Loucy (cell line): ENCODE data around the gene LAMC3.

Experiments
- H2AFZ ChIP-seq: fragments of 200-600 bp; sonication (generic); 2 replicates; pipeline ENCODE4 v1.6.0; 2016; ENCODE audit warnings: antibody characterized with exemption, mild to moderate bottlenecking, low read length, moderate library complexity
- H3F3A ChIP-seq: fragments of 200-600 bp; 2 replicates; pipeline ENCODE4 v1.6.0; 2016; ENCODE audit warnings: antibody characterized with exemption, low read depth, mild to moderate bottlenecking
- H3K27me3 ChIP-seq: fragments of 200-600 bp; sonication (generic); 2 replicates; pipeline ENCODE4 v1.6.1; 2014; ENCODE audit warnings: low read length, mild to moderate bottlenecking; ENCODE audit not compliant: insufficient read depth, poor library complexity, severe bottlenecking
- H3K36me3 ChIP-seq: fragments of 200-600 bp; sonication (generic); 2 replicates; pipeline ENCODE4 v1.6.1; 2016; ENCODE audit warnings: low read length; ENCODE audit not compliant: insufficient read depth
- H3K4me1 ChIP-seq: fragments of 200-600 bp; sonication (generic); 2 replicates; pipeline ENCODE4 v1.5.1; 2014; ENCODE audit warnings: low read length, mild to moderate bottlenecking; ENCODE audit not compliant: insufficient read depth, poor library complexity, severe bottlenecking
- H3K4me2 ChIP-seq: fragments of 200-600 bp; sonication (generic); 2 replicates; pipeline ENCODE4 v1.6.0; 2014; ENCODE audit warnings: antibody characterized with exemption, low read length, low read depth, mild to moderate bottlenecking; ENCODE audit not compliant: poor library complexity, severe bottlenecking
- H3K4me3 ChIP-seq: fragments of 200-600 bp; sonication (generic); 2 replicates; pipeline ENCODE4 v1.5.1; 2014; ENCODE audit warnings: low read length, mild to moderate bottlenecking, mixed read lengths; ENCODE audit not compliant: poor library complexity, severe bottlenecking
- H3K79me2 ChIP-seq: fragments of 200-600 bp; sonication (generic); 2 replicates; pipeline ENCODE4 v1.6.1; 2014; ENCODE audit warnings: low read length; ENCODE audit not compliant: insufficient read depth
- H3K9ac ChIP-seq: fragments of 200-600 bp; sonication (generic); 2 replicates; pipeline ENCODE4 v1.6.0; 2014; ENCODE audit warnings: mild to moderate bottlenecking, low read depth, low read length, moderate library complexity; ENCODE audit not compliant: poor library complexity, severe bottlenecking
- H3K9me2 ChIP-seq: fragments of 200-600 bp; sonication (generic); replicated peaks from 2 replicates; pipeline ENCODE4 v1.6.1; 2016; ENCODE audit warnings: low read depth, low read length, mixed read lengths
- H3K9me3 ChIP-seq: fragments of 200-600 bp; sonication (generic); 2 replicates; pipeline ENCODE4 v1.6.1; 2014; ENCODE audit warnings: mild to moderate bottlenecking, antibody characterized with exemption, low read length, low read depth; ENCODE audit not compliant: insufficient read depth
- H4K20me1 ChIP-seq: fragments of 200-600 bp; sonication (generic); 2 replicates; pipeline ENCODE4 v1.6.0; 2014; ENCODE audit warnings: antibody characterized with exemption, low read length, mild to moderate bottlenecking; ENCODE audit not compliant: insufficient read depth, poor library complexity, severe bottlenecking
- CTCF ChIP-seq: fragments of 200-600 bp; sonication (generic); conservative IDR thresholded peaks from 2 replicates; pipeline ENCODE4 v1.5.1; 2014; ENCODE audit warnings: mild to moderate bottlenecking, antibody characterized with exemption, low read length
- EZH2phosphoT487 ChIP-seq: fragments of 200-600 bp; IDR thresholded peaks from 2 replicates; pipeline ENCODE4 v1.6.1; 2018; ENCODE audit warnings: antibody characterized with exemption, mild to moderate bottlenecking, moderate library complexity, borderline replicate concordance

The LAMC3 gene

GRCh38 chr9:130989391-130989790 lies 19.6 kb upstream of the LAMC3 start:
- no peaks in the 10 kb centered on the region for H3K9me3 ChIP-seq
- no peak overlapping the region for H3K4me3 ChIP-seq
- TF ChIP-seq EZH2phosphoT487 (no peak), CTCF (no peak)
- no peak overlapping the region for H2AFZ ChIP-seq
- H3K79me2 ChIP-seq: no peaks in the 10 kb centered on the region
- no peak overlapping the region for H3K4me2 ChIP-seq
- no peak overlapping the region for H3K9ac ChIP-seq
- no peaks in the 10 kb centered on the region for H3K9me2 ChIP-seq
- H4K20me1 ChIP-seq: no peaks in the 10 kb centered on the region
- no peaks in the 10 kb centered on the region for H3K4me1 ChIP-seq
- H3K36me3 ChIP-seq: no peaks in the 10 kb centered on the region
- no peaks in the 10 kb centered on the region for H3F3A ChIP-seq
- no peaks in the 10 kb centered on the region for H3K27me3 ChIP-seq

- no peak overlapping the region for H3K9ac ChIP-seq
- H3K27me3 ChIP-seq: no peaks in the 10 kb centered on the region
- no peaks in the 10 kb centered on the region for H3K9me2 ChIP-seq
- no peaks in the 10 kb centered on the region for H3K36me3 ChIP-seq
- TF ChIP-seq EZH2phosphoT487 (no peak), CTCF (no peak)
- H4K20me1 ChIP-seq: no peaks in the 10 kb centered on the region
- no peaks in the 10 kb centered on the region for H3K4me1 ChIP-seq
- no peak overlapping the region for H2AFZ ChIP-seq
- no peak overlapping the region for H3K4me2 ChIP-seq
- no peaks in the 10 kb centered on the region for H3K79me2 ChIP-seq
- H3K4me3 ChIP-seq: no peak overlapping the region
- H3F3A ChIP-seq: no peaks in the 10 kb centered on the region
- no peaks in the 10 kb centered on the region for H3K9me3 ChIP-seq
Observed at GRCh38 chr9:130989891-130990290, 19.1 kb upstream of the LAMC3 start.

- H4K20me1 ChIP-seq: no peaks in the 10 kb centered on the region
- H3F3A ChIP-seq: no peaks in the 10 kb centered on the region
- H3K4me2 ChIP-seq: no peak overlapping the region
- no peaks in the 10 kb centered on the region for H3K79me2 ChIP-seq
- H3K27me3 ChIP-seq: no peaks in the 10 kb centered on the region
- no peak overlapping the region for H3K9ac ChIP-seq
- no peaks in the 10 kb centered on the region for H3K36me3 ChIP-seq
- TF ChIP-seq CTCF (no peak), EZH2phosphoT487 (no peak)
- no peak overlapping the region for H2AFZ ChIP-seq
- H3K9me2 ChIP-seq: no peaks in the 10 kb centered on the region
- no peaks in the 10 kb centered on the region for H3K9me3 ChIP-seq
- H3K4me1 ChIP-seq: no peaks in the 10 kb centered on the region
- H3K4me3 ChIP-seq: no peak overlapping the region
Observed at GRCh38 chr9:130990306-130990977, 18.5 kb upstream of the LAMC3 start.
